ENCODE results near the gene FLNC.

FLNC gene

DNA sequence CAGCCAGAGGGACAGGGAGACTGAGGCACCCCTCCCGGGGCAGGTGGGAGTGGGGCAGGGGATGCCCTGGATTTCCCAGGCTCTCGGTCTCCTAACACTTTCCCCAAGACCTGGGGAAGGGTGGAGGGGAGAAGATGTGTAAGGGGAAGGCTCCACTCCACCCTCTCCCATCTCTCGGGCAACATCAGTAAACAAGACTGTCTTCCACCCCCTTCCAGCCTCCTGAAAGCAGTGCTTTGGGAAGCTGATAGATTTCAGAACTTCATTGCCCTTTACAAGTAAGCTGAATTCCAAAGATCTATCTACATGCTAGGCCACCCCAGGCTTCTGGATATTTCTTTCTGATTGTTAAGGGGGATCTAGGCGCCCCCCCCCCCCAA, 3.7 kb downstream of the FLNC start:
- DNase-seq = no peak

DNA sequence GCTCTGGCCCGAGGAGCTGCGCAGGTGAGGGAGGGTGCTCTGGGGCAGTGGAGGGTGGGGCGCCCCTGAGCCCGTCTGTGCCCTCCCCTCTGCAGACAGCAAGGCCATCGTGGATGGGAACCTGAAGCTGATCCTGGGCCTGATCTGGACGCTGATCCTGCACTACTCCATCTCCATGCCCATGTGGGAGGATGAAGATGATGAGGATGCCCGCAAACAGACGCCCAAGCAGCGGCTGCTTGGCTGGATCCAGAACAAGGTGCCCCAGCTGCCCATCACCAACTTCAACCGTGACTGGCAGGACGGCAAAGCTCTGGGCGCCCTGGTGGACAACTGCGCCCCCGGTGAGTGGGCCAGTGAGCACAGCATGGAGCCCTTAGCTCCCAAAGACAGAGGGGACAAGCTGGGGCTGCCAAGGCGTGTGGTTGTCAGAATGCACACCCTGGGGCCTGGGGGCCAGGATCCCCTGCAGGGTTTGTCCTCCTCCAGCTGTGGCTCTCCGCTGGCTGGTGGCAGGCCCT, 5.1 kb downstream of the FLNC start:
- no peak for DNase-seq

DNA sequence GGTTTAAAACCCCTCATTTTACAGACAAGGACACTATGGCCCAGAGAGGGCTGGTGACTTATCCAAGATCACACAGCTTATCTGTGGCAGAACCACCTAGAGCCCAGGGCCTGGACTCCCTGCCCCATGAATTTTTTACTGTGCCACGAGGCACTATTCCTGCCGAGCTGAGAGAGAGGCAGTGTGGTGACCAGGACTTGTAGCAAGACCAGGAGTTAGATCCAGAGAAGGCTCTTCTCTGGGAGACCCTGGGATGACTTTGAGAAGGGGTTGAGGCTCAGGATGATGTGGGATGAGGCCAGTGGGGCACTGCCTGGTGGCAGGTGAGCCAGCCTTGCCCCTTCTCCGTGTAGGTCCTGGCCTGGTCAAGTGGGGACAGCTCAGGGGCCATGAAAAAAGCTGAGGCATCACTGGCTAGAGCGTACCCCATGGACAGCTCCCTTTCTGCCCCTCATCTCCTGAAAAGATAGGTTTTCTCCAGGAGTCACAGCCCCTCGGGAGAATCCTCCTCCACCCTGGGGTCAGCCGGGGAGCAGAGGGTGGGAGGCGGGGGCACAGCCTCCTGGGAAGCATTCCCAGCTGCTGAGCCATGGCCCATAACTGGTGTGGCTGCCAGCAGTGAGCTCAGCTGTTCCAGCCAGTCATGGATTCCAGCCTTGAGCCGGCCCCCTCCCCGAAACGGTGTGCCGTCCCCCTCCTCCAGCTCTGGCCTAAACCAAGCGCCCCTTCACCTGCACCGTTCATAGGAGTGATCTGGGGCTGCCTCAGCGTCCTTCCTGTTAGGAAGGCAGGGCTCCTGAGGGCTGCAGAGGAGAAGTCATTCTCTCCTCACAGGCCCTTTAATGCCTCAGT, 5.8 kb downstream of the FLNC start:
- no peak for DNase-seq

DNA sequence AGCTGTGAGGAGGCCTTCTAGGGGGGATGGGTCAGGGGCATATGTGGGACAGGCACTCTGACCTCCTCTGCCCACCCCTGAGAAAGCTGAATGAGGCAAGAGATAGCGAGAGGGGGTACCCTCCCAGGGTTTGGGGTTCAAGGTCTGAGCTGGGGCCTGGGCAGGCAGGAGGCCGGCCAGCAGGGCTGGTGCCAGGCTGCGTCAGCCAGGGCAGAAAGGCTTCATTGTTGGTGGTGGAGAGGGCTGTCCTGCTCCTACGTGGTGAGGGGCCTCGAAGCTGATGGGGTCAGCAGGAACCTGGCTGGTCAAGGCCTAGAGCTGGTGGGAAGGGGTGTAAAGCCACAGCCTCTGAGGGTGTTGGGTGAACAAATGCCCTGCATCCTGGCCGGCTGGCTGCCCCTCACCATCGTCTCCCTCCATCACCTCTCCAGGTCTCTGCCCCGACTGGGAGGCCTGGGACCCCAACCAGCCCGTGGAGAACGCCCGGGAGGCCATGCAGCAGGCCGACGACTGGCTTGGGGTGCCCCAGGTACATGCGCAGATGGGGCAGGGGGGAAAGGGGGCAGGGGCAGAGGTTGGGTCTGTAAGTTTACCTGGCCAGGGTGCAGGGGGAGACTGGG, 6.6 kb downstream of the FLNC start:
- no peak for DNase-seq

DNA sequence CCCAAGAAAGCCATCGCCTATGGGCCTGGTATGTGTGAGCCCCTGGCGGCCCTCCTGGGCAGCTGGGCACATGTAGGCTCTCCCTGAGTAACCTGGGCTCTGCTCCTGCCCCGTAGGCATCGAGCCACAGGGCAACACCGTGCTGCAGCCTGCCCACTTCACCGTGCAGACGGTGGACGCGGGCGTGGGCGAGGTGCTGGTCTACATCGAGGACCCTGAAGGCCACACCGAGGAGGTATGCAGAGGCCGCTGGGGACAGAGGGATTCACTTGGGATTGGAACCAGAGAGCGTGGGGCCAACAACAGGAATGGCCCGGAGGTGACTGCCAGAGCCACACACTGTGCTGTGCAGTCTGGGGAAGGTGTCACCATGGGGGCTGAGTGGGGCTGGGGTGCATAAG, 7.3 kb downstream of the FLNC start:
- no peak for DNase-seq

DNA sequence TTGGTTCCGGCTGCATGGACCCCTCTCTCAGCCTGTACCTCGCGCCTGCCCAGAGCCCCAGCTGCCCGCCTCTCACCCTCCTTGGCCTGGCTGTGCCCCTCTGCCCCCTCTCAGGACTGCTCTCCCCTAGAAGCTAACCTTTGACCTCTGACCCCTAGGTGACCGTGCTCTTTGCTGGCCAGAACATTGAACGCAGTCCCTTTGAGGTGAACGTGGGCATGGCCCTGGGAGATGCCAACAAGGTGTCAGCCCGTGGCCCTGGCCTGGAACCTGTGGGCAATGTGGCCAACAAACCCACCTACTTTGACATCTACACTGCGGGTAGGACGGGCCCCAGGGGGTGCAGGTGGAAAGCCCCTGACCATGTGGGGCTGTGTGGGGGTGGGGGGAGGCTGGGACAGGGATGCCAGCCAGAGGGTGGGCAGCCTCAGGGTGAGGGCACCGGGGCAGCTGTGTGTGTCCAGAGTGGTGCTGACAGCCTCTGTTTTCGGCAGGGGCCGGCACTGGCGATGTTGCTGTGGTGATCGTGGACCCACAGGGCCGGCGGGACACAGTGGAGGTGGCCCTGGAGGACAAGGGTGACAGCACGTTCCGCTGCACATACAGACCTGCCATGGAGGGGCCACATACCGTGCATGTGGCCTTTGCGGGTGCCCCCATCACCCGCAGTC, 8.0 kb downstream of the FLNC start:
- DNase-seq = no peak

DNA sequence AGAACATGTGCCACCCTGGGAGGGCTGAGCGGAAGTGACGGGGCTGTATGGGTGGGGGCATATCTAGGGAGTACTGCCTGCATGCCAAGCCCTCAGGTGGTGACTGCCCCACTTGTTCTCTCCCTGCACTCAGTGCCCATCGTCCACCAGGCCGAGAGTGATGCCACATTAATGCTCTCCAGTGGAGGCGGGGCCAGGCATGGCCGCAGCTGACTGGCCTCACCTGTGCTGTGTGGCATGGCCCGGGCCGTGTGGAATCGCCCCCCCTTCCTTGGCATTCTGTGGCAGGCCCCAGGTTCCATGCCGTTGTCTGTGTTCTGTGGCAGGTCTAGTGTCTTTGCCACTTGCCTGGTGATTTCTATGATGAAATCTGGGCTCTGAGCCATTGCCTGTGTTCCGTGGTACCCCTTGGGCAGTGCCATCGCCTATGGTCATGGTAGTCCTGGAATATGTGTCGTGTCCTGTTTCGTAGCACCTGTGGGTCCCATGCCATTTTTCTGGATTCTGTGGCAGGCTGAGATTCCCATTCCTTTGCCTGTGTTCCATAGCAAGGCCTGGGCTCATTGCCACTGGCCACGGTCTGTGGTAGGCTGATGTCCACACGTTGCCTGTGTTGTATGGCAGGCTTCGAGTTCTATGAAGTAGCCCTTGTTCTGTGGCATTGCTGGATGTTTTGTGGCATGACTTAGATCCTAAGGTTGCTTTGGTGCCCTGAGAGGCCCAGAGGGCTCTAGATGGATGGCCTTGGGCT, 8.9 kb downstream of the FLNC start:
- DNase-seq = no peak

DNA sequence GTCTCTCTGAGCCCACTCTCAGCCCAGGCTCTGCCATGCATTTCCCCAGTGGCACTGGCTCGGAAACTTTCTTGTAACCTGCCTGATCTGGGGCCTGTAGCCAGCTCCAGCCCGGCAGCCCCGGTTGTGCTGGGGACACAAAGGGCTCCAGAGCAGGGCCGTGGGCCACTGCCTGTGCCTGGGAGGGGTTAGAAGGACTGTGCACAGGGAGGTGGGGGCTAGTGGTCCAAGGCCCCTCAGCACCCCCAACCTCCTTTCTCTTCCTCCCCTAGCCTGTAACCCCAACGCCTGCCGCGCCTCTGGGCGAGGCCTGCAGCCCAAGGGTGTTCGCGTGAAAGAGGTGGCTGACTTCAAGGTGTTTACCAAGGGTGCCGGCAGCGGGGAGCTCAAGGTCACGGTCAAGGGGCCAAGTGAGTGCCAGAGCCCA, 9.6 kb downstream of the FLNC start:
- no peak for DNase-seq

DNA sequence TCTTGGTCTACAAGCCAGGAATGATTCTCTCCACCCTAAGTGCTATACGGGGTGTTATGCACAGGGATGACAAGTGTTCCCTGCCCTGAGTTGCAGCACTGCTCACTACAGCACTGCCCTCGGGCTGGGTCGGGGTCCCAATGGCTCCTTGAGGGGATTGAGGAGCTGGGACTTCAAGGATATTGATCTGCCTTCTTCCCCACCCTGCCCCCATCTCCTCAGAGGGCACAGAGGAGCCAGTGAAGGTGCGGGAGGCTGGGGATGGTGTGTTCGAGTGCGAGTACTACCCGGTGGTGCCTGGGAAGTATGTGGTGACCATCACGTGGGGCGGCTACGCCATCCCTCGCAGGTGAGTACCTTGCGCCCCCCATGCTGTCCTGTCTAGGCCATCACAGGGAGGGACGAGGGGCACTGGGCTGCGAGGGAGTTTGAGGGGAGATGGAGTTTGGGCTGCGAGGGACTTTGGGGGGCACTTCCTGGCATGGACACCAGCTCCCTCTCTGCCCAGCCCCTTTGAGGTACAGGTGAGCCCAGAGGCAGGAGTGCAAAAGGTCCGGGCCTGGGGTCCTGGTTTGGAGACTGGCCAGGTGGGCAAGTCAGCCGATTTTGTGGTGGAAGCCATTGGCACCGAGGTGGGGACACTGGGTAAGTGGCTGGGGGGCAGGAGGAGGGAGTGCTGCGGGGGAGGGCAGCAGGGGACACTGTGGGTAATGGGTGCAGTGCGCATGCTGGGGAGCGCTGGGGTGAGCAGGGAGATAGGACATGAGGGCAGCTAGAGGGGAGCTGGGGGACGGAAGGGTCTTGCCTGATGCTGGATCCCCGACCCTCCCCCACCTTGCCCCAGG, 10.3 kb downstream of the FLNC start:
- DNase-seq = no peak

DNA sequence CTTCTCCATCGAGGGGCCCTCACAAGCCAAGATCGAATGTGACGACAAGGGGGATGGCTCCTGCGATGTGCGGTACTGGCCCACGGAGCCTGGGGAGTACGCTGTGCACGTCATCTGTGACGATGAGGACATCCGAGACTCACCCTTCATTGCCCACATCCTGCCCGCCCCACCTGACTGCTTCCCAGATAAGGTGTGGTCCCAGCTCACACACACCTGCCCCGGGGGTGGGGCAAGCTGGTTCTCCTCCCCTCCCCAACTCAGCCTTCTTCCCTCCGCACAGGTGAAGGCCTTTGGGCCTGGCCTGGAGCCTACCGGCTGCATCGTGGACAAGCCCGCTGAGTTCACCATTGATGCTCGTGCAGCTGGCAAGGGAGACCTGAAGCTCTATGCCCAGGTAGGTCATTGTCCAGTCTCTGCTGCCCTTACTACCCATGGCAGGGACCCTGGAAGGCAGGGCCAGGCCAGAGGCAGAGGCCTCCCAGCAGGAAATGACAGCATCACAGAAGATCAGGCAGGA, 11.0 kb downstream of the FLNC start:
- DNase-seq = no peak

DNA sequence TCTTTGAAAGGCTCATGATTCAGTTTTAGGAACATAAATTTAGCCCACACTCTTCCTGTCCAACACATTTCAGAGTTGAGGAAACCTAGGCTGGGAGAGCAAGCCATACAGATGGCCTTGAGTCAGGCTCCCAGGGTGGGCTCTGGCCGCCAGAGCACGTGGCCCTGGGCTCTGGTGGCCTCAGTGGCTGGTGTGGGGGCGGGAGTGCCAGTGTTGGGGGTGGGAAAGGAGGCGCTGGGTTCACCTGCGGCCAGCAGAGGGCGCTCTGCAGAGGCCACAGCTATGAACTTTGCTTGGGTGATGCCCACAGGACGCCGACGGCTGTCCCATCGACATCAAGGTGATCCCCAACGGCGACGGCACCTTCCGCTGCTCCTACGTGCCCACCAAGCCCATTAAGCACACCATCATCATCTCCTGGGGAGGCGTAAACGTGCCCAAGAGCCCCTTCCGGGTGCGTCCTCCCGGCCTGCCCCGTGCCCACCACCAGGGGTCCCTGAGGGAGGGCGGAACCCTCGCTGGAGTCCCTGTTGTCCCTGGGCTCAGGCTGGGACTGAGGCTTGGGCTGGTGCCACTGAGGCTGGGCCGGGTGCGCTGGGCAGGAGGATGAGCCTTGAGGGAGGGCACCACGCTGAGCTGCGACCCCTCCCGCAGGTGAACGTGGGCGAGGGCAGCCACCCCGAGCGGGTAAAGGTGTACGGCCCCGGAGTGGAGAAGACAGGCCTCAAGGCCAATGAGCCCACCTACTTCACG, 11.9 kb downstream of the FLNC start:
- DNase-seq = no peak

DNA sequence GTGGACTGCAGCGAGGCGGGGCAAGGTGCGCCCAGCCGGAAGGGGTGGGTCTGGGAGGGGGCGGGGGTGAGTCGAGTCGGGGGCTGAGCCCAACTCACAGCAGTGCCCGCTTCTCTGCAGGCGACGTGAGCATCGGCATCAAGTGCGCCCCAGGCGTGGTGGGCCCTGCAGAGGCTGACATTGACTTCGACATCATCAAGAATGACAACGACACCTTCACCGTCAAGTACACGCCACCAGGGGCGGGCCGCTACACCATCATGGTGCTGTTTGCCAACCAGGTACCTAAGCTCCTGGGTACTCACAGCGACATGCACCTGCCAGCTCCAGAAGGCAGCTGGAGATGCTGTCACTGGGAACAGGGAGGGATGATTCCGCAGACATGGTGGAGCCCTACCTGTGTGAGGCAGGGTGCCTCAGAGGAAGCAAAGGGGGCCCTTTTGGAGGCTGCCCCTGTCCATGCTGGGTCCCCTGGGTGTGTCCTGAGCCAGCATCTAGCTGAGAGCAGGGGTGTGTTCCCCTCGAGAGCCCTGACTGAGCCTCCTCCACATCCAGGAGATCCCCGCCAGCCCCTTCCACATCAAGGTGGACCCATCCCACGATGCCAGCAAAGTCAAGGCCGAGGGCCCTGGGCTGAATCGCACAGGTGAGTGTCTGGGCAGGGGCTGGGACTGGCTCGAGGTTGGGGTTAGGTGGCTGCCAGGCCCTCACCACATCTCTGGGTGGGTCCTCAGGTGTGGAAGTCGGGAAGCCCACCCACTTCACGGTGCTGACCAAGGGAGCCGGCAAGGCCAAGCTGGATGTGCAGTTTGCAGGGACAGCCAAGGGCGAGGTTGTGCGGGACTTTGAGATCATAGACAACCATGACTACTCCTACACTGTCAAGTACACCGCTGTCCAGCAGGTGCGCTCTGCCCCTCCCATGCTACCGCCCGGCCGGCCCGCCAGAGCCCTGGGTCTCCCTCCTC, 12.8 kb downstream of the FLNC start:
- no peak for DNase-seq

DNA sequence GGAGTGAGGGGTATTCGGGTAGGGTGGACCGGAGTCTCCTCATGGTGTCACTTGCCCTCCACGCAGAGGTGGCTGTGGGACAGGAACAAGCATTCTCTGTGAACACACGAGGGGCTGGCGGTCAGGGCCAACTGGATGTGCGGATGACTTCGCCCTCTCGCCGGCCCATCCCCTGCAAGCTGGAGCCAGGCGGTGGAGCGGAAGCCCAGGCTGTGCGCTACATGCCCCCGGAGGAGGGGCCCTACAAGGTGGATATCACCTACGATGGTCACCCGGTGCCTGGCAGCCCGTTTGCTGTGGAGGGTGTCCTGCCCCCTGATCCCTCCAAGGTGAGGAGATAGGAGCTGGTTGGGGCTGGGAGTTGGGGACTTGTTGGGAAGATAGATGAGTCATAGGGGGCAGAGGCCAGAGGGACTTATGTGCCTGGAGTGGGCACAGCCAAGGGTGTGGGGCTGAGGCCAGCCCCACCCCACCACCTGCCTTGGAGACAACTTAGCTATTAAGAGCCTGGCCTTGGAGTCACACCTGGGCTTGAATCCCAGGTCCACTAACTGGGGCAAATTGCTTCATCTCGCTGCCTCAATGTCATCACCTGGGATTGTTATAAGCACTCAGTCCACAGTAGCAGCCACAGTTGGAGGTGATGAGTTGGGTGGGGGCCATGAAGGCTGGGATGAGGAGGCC, 13.9 kb downstream of the FLNC start:
- no peak for DNase-seq

DNA sequence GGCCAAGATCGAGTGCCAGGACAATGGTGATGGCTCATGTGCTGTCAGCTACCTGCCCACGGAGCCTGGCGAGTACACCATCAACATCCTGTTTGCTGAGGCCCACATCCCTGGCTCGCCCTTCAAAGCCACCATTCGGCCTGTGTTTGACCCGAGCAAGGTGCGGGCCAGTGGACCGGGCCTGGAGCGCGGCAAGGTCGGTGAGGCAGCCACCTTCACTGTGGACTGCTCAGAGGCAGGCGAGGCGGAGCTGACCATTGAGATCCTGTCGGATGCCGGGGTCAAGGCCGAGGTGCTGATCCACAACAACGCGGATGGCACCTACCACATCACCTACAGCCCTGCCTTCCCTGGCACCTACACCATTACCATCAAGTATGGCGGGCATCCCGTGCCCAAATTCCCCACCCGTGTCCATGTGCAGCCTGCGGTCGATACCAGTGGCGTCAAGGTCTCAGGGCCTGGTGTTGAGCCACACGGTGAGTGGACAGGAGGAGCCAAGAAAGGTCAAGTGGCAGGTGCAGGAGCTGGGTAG, 14.6 kb downstream of the FLNC start:
- no peak for DNase-seq

DNA sequence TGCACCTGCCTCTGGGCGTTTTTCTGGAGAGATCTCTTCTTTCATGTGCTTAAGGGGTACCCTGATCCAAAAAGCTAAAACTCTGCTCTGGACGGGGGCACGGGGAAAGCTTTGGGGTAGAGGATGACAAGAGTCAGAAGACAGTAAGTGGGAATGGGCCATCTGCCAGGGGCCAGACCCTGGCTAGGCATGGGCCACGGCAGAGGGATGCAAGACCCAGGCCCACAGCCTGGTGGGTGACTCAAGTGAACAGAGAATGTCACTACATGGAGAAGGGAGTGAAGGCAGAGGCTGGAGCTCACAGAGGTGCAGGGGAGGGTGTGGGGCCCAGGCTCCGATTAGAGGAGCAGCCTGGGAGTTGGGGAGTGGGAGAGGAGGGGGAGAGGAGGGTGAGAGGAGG, 15.3 kb downstream of the FLNC start:
- DNase-seq = no peak

DNA sequence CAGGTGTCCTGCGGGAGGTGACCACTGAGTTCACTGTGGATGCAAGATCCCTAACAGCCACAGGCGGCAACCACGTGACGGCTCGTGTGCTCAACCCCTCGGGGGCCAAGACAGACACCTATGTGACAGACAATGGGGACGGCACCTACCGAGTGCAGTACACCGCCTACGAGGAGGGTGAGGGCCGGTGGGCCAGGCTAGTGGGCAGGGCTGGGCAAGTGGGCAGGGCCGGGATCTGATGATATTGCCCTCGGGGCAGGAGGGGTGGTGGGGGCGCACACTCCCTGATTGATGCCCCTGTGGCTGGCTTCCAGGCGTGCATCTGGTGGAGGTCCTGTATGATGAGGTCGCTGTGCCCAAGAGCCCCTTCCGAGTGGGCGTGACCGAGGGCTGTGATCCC, 15.8 kb downstream of the FLNC start:
- DNase-seq = no peak

DNA sequence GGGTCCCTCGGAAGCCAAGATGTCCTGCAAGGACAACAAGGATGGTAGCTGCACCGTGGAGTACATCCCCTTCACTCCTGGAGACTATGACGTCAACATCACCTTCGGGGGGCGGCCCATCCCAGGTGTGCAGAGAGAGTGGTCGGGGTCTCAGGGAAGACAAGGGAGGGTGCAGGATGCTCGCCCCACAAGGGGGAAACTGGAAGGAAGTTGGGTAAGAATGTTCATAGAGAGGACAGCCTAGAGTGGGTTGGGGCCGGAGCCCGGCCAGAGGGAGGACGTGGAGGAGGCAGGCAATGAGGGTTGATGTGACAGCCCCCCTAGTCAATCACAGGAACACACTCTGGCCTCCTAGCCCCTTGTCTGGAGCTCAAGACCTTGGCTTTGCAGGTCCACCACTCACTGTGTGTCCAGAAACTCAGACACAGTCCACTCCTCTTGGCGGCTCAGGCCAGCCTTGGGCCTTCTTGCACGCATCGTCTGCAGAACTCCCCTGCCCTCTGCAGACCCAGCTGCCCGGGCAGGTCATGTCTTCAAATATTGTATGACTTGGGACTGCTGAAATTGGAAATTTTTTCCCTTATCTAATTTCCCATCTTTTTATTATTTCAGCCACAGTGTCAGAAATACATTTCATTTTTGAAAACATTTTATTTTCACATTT, 16.7 kb downstream of the FLNC start:
- DNase-seq = no peak

DNA sequence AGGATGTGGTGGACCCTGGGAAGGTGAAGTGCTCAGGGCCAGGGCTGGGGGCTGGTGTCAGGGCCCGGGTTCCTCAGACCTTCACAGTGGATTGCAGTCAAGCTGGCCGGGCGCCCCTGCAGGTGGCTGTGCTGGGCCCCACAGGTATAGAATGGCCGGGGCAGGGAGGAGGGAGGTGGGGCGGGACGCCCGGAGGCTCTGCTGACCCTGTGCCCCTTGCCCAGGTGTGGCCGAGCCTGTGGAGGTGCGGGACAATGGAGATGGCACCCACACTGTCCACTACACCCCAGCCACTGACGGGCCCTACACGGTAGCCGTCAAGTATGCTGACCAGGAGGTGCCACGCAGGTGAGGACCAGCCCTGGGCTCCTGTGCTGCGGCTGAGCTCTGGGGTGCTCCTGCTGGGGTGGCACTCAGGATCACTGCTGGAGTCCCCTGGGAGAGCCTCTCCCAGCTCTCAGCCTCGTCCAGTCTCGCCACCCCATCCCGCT, 17.6 kb downstream of the FLNC start:
- no peak for DNase-seq

Data from DMS79 treated with DMSO at 0.1 percent for 48 hours (cell line).